Epithelial cell of proximal tubule (primary cell): ENCODE data around the gene ADCK1. TPM values are rescaled to one million over a fixed set of nuclear protein-coding genes. Genes with fewer than 3 reads are reported as not detected.

ENCODE experiments used
- DNase-seq: peaks from one replicate; pipeline ENCODE4 v3.0.0-alpha.2; 2011; ENCODE audit warnings: low read depth
- H3K4me3 ChIP-seq: 2 replicates; pipeline ENCODE4 v1.5.1; 2011; ENCODE audit warnings: low read depth, mild to moderate bottlenecking, low read length
- CTCF ChIP-seq: conservative IDR thresholded peaks from 2 replicates; pipeline ENCODE4 v1.5.1; 2012; ENCODE audit warnings: low read depth, mild to moderate bottlenecking, low read length
- total RNA-seq: library from RNA; depleted of rRNA; stranded (reverse); fragments of >200 nt; gene quantifications from 2 replicates; pipeline ENCODE4 v1.2.3, GENCODE V29; 2015

ADCK1 gene
- total RNA-seq, result 4.3 and 6.0 TPM in 2 replicates

GRCh38 chr14:77799863-77800730, at the start of gene ADCK1:
TSS of gene ADCK1 (plus strand) at chr14:77800109. CDS start at chr14:77818979, 18,870 bp downstream.
- TF ChIP-seq CTCF, result peak; percentile 52
- no peak for DNase-seq
- peak within 1 kb of the TSS; percentile 79 for H3K4me3 ChIP-seq

GRCh38 chr14:77752266-77752665, 47.6 kb upstream of the ADCK1 start:
- no peak for TF ChIP-seq CTCF
- DNase-seq, result no peak
- no peak overlapping the region for H3K4me3 ChIP-seq

- DNase-seq, result no peak
- H3K4me3 ChIP-seq, result no peak overlapping the region
- TF ChIP-seq CTCF, result no peak
Measured at GRCh38 chr14:77752799-77753516, 47.0 kb upstream of the ADCK1 start.

- DNase-seq, result no peak
- TF ChIP-seq CTCF, result no peak
- peak within 1 kb of the TSS; percentile 92 for H3K4me3 ChIP-seq
Measured at GRCh38 chr14:77760381-77761204, 39.3 kb upstream of the ADCK1 start, which contains the start of gene SNW1. TSS of gene SNW1 (minus strand) at chr14:77761156. CDS start at chr14:77761127, 29 bp downstream.

GRCh38 chr14:77761205-77761931, 38.5 kb upstream of the ADCK1 start:
- peak overlapping the region; percentile 92 for H3K4me3 ChIP-seq
- peak; percentile 66 for DNase-seq
- TF ChIP-seq CTCF, result peak; percentile 53

- no peak for TF ChIP-seq CTCF
- no peak overlapping the region for H3K4me3 ChIP-seq
- no peak for DNase-seq
Measured at GRCh38 chr14:77763316-77763715, 36.6 kb upstream of the ADCK1 start.
